Cerebellar cortex (tissue), 1 donor: ENCODE data around the gene HAGH.
"Not testable (repeated sequence)": the region's sequence is repeated elsewhere in the genome, so short reads cannot be mapped to it uniquely, and the experiment has no call there.

Experiments used
- DNase-seq: peaks from one replicate; pipeline ENCODE4 v3.0.0-alpha.2; 2015; ENCODE audit warnings: low spot score

The HAGH gene

GRCh38 chr16:1826691-1827573 lies at the start of gene HAGH, which contains the start of gene FAHD1:
HAGH (minus strand) TSS chr16:1826825; CDS start chr16:1826787, 38 bp downstream.
FAHD1 (plus strand) TSS chr16:1827206; CDS start chr16:1827239, 33 bp downstream.
- DNase-seq = peak; percentile 90

GRCh38 chr16:1876066-1876465 lies 49.4 kb upstream of the HAGH start:
- DNase-seq = not testable (repeated sequence)

GRCh38 chr16:1874854-1875253 lies 48.2 kb upstream of the HAGH start:
- DNase-seq = no peak

GRCh38 chr16:1871974-1872635 lies 45.5 kb upstream of the HAGH start, which contains the start of gene MEIOB:
MEIOB (minus strand) TSS chr16:1872164; CDS start chr16:1868175, 3,989 bp downstream.
- DNase-seq = peak; percentile 43

GRCh38 chr16:1870365-1871082 lies 43.9 kb upstream of the HAGH start:
- no peak for DNase-seq

GRCh38 chr16:1865902-1866690 lies 39.5 kb upstream of the HAGH start:
- DNase-seq = no peak

- DNase-seq = peak; percentile 56
These were observed 37.2 kb upstream of the HAGH start for GRCh38 chr16:1863681-1864460.

GRCh38 chr16:1862394-1862793 lies 35.8 kb upstream of the HAGH start:
- no peak for DNase-seq

- DNase-seq = no peak
These were observed 35.1 kb upstream of the HAGH start for GRCh38 chr16:1861730-1862129.

GRCh38 chr16:1859650-1860049 lies 33.0 kb upstream of the HAGH start:
- no peak for DNase-seq

- DNase-seq = no peak
These were observed 31.7 kb upstream of the HAGH start for GRCh38 chr16:1858189-1858865.

- DNase-seq = no peak
These were observed 30.9 kb upstream of the HAGH start for GRCh38 chr16:1857433-1858097.

- DNase-seq = no peak
These were observed 25.2 kb upstream of the HAGH start for GRCh38 chr16:1851793-1852192.

GRCh38 chr16:1850981-1851380 lies 24.4 kb upstream of the HAGH start:
- DNase-seq = no peak

- DNase-seq = no peak
These were observed 19.8 kb upstream of the HAGH start for GRCh38 chr16:1846416-1846815.

GRCh38 chr16:1845985-1846384 lies 19.4 kb upstream of the HAGH start:
- no peak for DNase-seq

- DNase-seq = peak; percentile 24
These were observed 12.9 kb upstream of the HAGH start for GRCh38 chr16:1839554-1839953.

- no peak for DNase-seq
These were observed 7.5 kb upstream of the HAGH start for GRCh38 chr16:1834096-1834495.

GRCh38 chr16:1832838-1833454 lies 6.3 kb upstream of the HAGH start:
- DNase-seq = no peak
